Fibroblast of skin of back (primary cell): ENCODE measurements around the gene CXCL16. TPM values are rescaled to one million over a fixed set of nuclear protein-coding genes. Genes with fewer than 3 reads are reported as not detected.
A peak's percentile ranks its signal among the peaks of the same experiment; 100 is the strongest.

Experiments used
- DNase-seq: peaks from one replicate; pipeline ENCODE4 v3.0.0-alpha.2; 2013
- polyA plus RNA-seq, 2 experiments: library from polyadenylated mRNA; unstranded; fragments of 120-200 nt; gene quantifications; one replicate each; pipeline ENCODE4 v1.2.1, GENCODE V29; 2013; ENCODE audit not compliant: insufficient read length in 2 of 2

Gene CXCL16, protein sequence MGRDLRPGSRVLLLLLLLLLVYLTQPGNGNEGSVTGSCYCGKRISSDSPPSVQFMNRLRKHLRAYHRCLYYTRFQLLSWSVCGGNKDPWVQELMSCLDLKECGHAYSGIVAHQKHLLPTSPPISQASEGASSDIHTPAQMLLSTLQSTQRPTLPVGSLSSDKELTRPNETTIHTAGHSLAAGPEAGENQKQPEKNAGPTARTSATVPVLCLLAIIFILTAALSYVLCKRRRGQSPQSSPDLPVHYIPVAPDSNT
- polyA plus RNA-seq (2013, experiment 1 of 2; ENCODE audit: insufficient read length): 1.0 TPM
- 1.3 TPM for polyA plus RNA-seq (2013, experiment 2 of 2; ENCODE audit: insufficient read length)

GRCh38 chr17:4739122-4740024 is at the start of gene CXCL16, which contains the start of gene ZMYND15:
Gene CXCL16 (minus strand): TSS chr17:4739928. CDS start chr17:4739339, 589 bp downstream.
Gene ZMYND15 (plus strand): TSS chr17:4739833. CDS start chr17:4740549, 716 bp downstream.
- DNase-seq: peak; percentile 25

DNA sequence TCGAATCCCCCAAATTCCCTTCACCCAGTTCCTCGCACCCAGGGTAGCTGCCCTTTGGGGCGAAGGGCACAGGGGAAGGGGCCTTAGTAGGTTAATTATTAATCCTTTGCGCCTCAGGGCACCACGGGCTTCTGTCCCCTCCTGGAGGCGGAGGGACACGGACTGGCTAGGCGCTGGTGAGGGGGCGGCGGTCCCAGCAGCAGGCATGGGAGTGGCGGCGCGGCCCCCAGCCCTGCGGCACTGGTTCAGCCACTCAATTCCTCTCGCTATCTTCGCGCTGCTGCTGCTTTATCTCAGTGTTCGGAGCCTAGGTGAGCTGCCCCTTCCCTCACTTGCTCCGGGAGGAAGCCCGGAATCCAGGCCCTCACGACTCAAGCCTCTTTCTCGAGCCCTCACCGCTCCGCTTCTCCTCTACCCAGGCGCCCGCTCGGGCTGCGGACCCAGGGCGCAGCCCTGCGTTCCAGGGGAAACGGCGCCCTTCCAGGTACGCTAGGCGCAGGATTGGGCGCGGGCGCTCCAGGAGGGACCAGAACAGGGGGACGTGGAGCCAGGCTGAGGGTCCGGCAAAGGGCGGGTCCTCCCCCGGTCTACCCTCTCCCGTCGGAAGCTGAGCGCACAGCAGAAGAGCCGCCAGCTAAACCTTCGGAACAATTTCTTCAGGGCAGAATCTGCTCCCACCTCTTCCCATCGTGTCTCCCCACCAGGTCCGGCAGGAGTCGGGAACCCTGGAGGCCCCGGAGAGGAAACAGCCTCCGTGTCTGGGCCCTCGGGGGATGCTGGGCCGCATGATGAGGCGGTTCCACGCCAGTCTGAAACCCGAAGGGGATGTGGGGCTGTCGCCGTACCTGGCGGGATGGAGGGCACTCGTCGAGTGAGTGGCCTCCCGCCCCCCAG is 49.3 kb upstream of the CXCL16 start, which contains the start of gene GLTPD2:
Gene GLTPD2 (plus strand): TSS at position 158 of the 894 bp plus-strand sequence. CDS start 48 bp downstream, at position 206.
- no peak for DNase-seq

DNA sequence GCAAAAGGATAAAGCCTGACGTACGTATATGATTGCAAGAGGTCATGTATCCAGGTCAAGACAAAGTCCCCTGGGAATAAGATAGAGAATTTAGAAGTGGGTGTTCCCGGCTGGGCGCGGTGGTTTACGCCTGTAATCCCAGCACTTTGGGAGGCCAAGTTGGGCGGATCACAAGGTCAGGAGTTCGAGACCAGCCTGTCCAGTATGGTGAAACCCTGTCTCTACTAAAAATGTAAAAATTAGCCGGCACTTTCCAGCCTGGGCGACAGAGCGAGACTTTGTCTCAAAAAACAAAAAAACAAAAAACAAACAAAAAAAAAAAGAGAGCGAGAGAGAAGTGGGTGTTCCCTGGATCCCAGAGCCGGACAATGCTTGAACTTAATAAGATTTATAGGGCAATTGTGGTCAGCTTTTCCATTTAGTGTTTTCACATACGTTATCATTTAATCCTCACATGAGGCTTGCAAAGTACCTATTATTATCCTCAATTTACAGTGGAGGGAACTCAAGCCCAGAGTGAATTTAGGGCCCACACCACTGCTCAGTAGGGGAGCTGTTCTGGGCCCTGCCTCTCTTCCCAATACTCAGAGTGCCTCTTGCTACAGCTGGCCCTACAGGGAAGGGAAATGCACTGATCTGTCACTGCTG is 48.6 kb upstream of the CXCL16 start:
- no peak for DNase-seq

GRCh38 chr17:4786516-4786915 is 46.8 kb upstream of the CXCL16 start:
- no peak for DNase-seq

GRCh38 chr17:4786106-4786511 is 46.4 kb upstream of the CXCL16 start, which contains the start of gene VMO1:
Gene VMO1 (minus strand): TSS chr17:4786364. CDS start chr17:4786352, 12 bp downstream.
- DNase-seq: no peak

GRCh38 chr17:4785311-4786105 is 45.8 kb upstream of the CXCL16 start:
- no peak for DNase-seq

GRCh38 chr17:4782652-4783051 is 42.9 kb upstream of the CXCL16 start:
- no peak for DNase-seq

- DNase-seq: no peak
Measured at GRCh38 chr17:4780325-4780955, 40.7 kb upstream of the CXCL16 start.

GRCh38 chr17:4777969-4778760 is 38.4 kb upstream of the CXCL16 start:
- no peak for DNase-seq

DNA sequence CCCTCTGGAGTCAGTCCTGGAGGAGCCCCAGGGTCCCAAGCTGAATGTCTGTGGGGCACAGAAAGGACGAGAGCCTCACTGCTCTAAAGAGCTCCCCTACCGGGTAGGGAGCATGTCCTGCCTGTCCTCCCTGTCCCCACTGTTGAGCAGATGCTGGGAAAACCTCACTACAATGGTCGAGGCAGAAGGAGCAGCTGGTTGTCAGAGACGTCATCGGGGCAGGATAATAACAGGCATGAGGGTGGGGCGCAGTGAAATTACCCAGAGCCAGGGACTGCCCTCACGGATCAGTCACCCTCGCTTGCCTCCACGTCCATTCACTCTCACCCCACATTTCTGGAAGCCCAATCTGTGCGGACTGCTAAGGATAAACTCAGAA is 32.5 kb upstream of the CXCL16 start:
- no peak for DNase-seq

- no peak for DNase-seq
Measured at GRCh38 chr17:4771519-4772234, 31.9 kb upstream of the CXCL16 start, which contains the start of gene TM4SF5. Gene TM4SF5 (plus strand): TSS chr17:4771886. CDS start chr17:4771923, 37 bp downstream.

- peak; percentile 19 for DNase-seq
Measured at GRCh38 chr17:4769628-4770027, 29.9 kb upstream of the CXCL16 start.

GRCh38 chr17:4768298-4768697 is 28.6 kb upstream of the CXCL16 start:
- no peak for DNase-seq

GRCh38 chr17:4766723-4767122 is 27.0 kb upstream of the CXCL16 start:
- no peak for DNase-seq

DNA sequence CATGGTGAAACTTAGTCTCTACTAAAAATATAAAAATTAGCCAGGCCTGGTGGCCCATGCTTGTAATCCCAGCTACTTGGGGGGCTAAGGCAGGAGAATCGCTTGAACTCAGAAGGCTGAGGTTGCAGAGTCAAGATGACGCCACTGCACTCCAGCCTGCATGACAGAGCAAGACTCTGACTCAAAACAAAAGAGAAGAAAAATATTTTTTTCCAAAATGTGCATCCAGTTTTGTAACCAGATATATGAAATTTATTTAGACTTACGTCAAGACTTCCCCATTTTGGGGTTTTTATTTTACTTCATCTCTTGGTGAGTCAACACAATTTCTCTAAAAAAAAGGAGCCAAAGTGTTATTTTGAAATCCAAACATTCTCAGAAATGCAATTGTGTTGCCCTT is 26.5 kb upstream of the CXCL16 start:
- DNase-seq: no peak

- DNase-seq: no peak
Measured at GRCh38 chr17:4764595-4764994, 24.9 kb upstream of the CXCL16 start.

- DNase-seq: no peak
Measured at GRCh38 chr17:4759776-4760236, 20.1 kb upstream of the CXCL16 start.

GRCh38 chr17:4753392-4753791 is 13.7 kb upstream of the CXCL16 start:
- DNase-seq: no peak

DNA sequence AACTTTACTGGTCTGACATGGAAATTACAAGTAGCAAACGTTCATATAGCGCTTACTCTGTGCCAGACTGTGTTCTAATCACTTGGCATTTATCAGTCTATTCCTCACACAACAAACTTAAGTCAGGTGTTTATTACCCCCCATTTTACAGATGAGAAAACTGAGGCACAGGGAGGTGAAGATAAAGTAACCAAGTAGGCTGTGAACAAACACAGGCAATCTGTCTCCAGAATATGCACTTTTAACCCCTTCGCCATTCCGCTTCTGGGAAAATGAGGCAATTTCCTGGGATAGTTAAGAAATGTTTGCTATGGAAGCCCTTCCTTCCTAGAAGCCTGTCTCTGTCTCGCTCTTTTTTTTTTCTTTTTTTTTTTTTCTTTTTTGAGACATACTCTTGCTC is 12.2 kb upstream of the CXCL16 start:
- no peak for DNase-seq
